HCT116 (cell line): ENCODE data around the gene DNALI1. TPM values are rescaled to one million over a fixed set of nuclear protein-coding genes. Genes with fewer than 3 reads are reported as not detected.

ENCODE experiments used
- ATAC-seq: fragments of 200-7000 bp; cut with Tn5 transposase; 2 replicates; pipeline ENCODE4 v1.9.1; 2020; ENCODE audit warnings: mild to moderate bottlenecking, moderate library complexity
- BruUV-seq: library from RNA; stranded (reverse); fragments of 400-500 nt; replicated peaks from 2 replicates; lab custom pipeline; 2021; lab: Mats Ljungman, UMichigan
- CTCF ChIA-PET: fragments of 300-600 bp; sonication (Branson Sonifier 250); formaldehyde crosslinking; loops from one replicate; lab custom pipeline; 2021; ENCODE audit warnings: antibody characterized with exemption; lab: Charles Lee
- POLR2A ChIA-PET: fragments of 300-600, 350-600 bp; sonication (Branson Sonifier 250); formaldehyde crosslinking; loops from one replicate; lab custom pipeline; 2021; ENCODE audit warnings: antibody characterized with exemption; lab: Charles Lee
- RAD21 ChIA-PET, 2 experiments: fragments of 300-600 bp; sonication (Branson Sonifier 250); formaldehyde crosslinking; loops; one replicate each; lab custom pipeline; 2023; ENCODE audit warnings: low total read pairs in 2 of 2; ENCODE audit not compliant: uncharacterized antibody in 2 of 2, unreplicated experiment in 2 of 2, low non-redundant PET in 1 of 2; lab: Charles Lee
- DNase-seq: peaks from one replicate; pipeline ENCODE4 v3.0.0-alpha.2; 2010; ENCODE audit warnings: low read depth, low spot score
- H2AFZ ChIP-seq: fragments of 200-600 bp; shearing (Covaris generic), sonication (generic); 2 replicates; pipeline ENCODE4 v1.6.1; 2017; ENCODE audit warnings: low read depth, mixed run types, mixed read lengths, antibody characterized with exemption, low read length; ENCODE audit not compliant: poor library complexity, severe bottlenecking
- H3K27ac ChIP-seq: 2 replicates; pipeline ENCODE4 v1.5.1; 2012; ENCODE audit warnings: low read depth, low read length
- H3K27me3 ChIP-seq: fragments of 200-600 bp; sonication (generic); 2 replicates; pipeline ENCODE4 v1.6.1; 2016; ENCODE audit warnings: mixed run types, low read length, mixed read lengths; ENCODE audit not compliant: insufficient read depth
- H3K36me3 ChIP-seq, 2 experiments: fragments of 200-500 bp in 1 of 2; fragments of 200-600 bp in 1 of 2; sonication (Bioruptor generic) in 1 of 2; sonication (generic) in 1 of 2; 2 replicates each; pipeline versions ENCODE4 v1.5.1 to v1.6.1; 2014 to 2016; ENCODE audit warnings: low read length in 2 of 2, inconsistent platforms in 1 of 2, mixed read lengths in 1 of 2, mixed run types in 1 of 2; ENCODE audit not compliant: insufficient read depth in 2 of 2, control insufficient read depth in 1 of 2
- H3K4me1 ChIP-seq, 2 experiments: fragments of 200-600 bp in 1 of 2; sonication (generic) in 1 of 2; 2 replicates each; pipeline versions ENCODE4 v1.5.1 to v1.6.1; 2012 to 2017; ENCODE audit warnings: low read length in 2 of 2, inconsistent platforms in 1 of 2, mild to moderate bottlenecking in 1 of 2, mixed read lengths in 1 of 2, mixed run types in 1 of 2, moderate library complexity in 1 of 2; ENCODE audit not compliant: insufficient read depth in 2 of 2, control insufficient read depth in 1 of 2
- H3K4me2 ChIP-seq: fragments of 200-600 bp; sonication (generic); 2 replicates; pipeline ENCODE4 v1.6.1; 2017; ENCODE audit warnings: mixed run types, low read length, mixed read lengths
- H3K4me3 ChIP-seq, 2 experiments: fragments of 200-600 bp in 1 of 2; sonication (generic) in 1 of 2; replicated peaks in 1 of 2; 2 replicates each; pipeline ENCODE4 v1.5.1; 2011 to 2016; ENCODE audit warnings: low read length in 2 of 2, control low read depth in 1 of 2, low read depth in 1 of 2, mild to moderate bottlenecking in 1 of 2, mixed read lengths in 1 of 2, mixed run types in 1 of 2
- H3K79me2 ChIP-seq: fragments of 200-600 bp; sonication (generic); 2 replicates; pipeline ENCODE4 v1.6.1; 2017; ENCODE audit warnings: mild to moderate bottlenecking, mixed run types, low read length, moderate library complexity, mixed read lengths; ENCODE audit not compliant: insufficient read depth
- H3K9ac ChIP-seq: fragments of 200-600 bp; sonication (generic); 2 replicates; pipeline ENCODE4 v1.6.1; 2016; ENCODE audit warnings: low read length, mixed read lengths
- H3K9me2 ChIP-seq: fragments of 200-600 bp; sonication (generic), shearing (Covaris generic); 2 replicates; pipeline ENCODE4 v1.6.1; 2017; ENCODE audit warnings: mixed run types, mild to moderate bottlenecking, moderate library complexity; ENCODE audit not compliant: insufficient read depth
- H3K9me3 ChIP-seq, 2 experiments: fragments of 200-500 bp in 1 of 2; fragments of 200-600 bp in 1 of 2; sonication (Bioruptor generic) in 1 of 2; sonication (generic) in 1 of 2; 2 replicates each; pipeline ENCODE4 v1.6.1; 2014 to 2017; ENCODE audit warnings: low read length in 2 of 2, mixed read lengths in 2 of 2, inconsistent platforms in 1 of 2, low read depth in 1 of 2, mild to moderate bottlenecking in 1 of 2, mixed run types in 1 of 2, moderate library complexity in 1 of 2; ENCODE audit not compliant: control insufficient read depth in 1 of 2, insufficient read depth in 1 of 2
- H4K20me1 ChIP-seq: fragments of 200-600 bp; sonication (generic), shearing (Covaris generic); 2 replicates; pipeline ENCODE4 v1.6.1; 2017; ENCODE audit warnings: mixed run types, mild to moderate bottlenecking, moderate library complexity; ENCODE audit not compliant: insufficient read depth
- CBX3 ChIP-seq: IDR thresholded peaks from 2 replicates; pipeline ENCODE4 v1.6.1; 2012; ENCODE audit warnings: low read depth
- ELF1 ChIP-seq: IDR thresholded peaks from 2 replicates; pipeline ENCODE4 v1.6.1; 2012; ENCODE audit warnings: low read depth, borderline replicate concordance
- FOSL1 ChIP-seq: IDR thresholded peaks from 2 replicates; pipeline ENCODE4 v1.6.1; 2012; ENCODE audit warnings: low read depth
- POLR2AphosphoS5 ChIP-seq: IDR thresholded peaks from 2 replicates; pipeline ENCODE4 v1.6.1; 2011; ENCODE audit warnings: mild to moderate bottlenecking, low read depth, low read length, moderate library complexity
- RAD21 ChIP-seq: IDR thresholded peaks from 2 replicates; pipeline ENCODE4 v1.6.1; 2012; ENCODE audit warnings: low read depth, mild to moderate bottlenecking
- SIN3A ChIP-seq: IDR thresholded peaks from 2 replicates; pipeline ENCODE4 v1.6.1; 2012; ENCODE audit warnings: low read depth
- ZFX ChIP-seq: fragments of 450-650 bp; IDR thresholded peaks from 2 replicates; pipeline ENCODE4 v1.6.1; 2017
- ZNF274 ChIP-seq: fragments of 200-500 bp; sonication (Bioruptor generic); IDR thresholded peaks from 2 replicates; pipeline ENCODE4 v1.6.1; 2014; ENCODE audit warnings: mild to moderate bottlenecking, low read depth, low read length, inconsistent platforms
- intact Hi-C: fragments of 100-400 bp; cut with micrococcal nuclease; formaldehyde crosslinking; loops from 2 replicates; pipeline ENCODE4 v1.10.0; 2022
- total RNA-seq: library from RNA; stranded (reverse); gene quantifications from one replicate; pipeline ENCODE4 v1.2.1, GENCODE V29; 2021; ENCODE audit not compliant: unreplicated experiment
- TF ChIP-seq, protein P1 (sequence below): IDR thresholded peaks from 2 replicates; pipeline ENCODE4 v1.6.1; 2011; ENCODE audit warnings: mild to moderate bottlenecking, low read length, moderate library complexity; ENCODE audit not compliant: insufficient replicate concordance; ENCODE audit errors: extremely low read depth
- TF ChIP-seq, protein P2 (sequence below): IDR thresholded peaks from 2 replicates; pipeline ENCODE4 v1.6.1; 2012

DNALI1 gene
- total RNA-seq, 1 experiment from 2014 or later, result 0.64 TPM

DNA sequence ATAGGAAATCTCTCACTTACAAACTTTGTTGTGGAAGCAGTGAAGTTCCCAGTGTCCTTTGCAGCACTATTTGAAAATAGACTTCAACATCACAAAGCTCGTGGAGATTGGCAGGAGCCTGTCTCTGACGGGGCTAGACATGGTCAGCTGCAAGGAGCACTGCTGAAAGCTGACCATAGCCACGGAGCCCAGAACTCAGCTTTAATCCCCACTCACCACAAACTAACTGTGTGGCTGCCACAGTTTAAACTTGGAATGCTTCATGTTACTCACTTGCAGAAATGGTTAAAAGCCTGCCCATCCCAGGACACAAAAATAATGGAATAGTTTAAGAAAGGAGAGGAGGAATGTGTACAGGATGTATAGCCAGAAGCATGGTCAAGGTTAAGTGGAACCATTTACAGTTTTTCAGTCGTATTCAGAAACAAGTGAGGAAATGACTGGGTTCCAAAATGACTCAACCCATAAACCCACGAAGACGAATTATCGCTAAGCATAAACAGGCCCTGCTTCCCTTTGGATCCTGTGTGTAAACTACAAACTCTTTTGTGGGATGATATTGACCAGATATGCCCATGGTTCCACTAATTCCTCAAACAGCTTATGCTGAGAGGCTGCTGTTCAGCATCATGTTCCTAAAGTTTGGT, 18.2 kb downstream of the DNALI1 start:
- H3K27ac ChIP-seq, result no peak overlapping the region
- intact Hi-C loops, result no loop called here
- ChIA-PET POLR2A (no interaction called here), RAD21 (interaction anchor here in 1 of 2 experiments (0.6 kb wide), 1 partner anchor 129 kb away, joined by 5 read pairs; no protein-coding TSS in a partner anchor), CTCF (no interaction called here)
- H3K4me1 ChIP-seq, result peaks cover 0 to 19% of the 10 kb centered on the region in 2 experiments; a peak in 3 of 4 replicates
- H3K79me2 ChIP-seq, result peaks cover 24% of the 10 kb centered on the region
- no peak overlapping the region for H2AFZ ChIP-seq
- no peak for ATAC-seq
- no peak for DNase-seq
- BruUV-seq, result no TSS peak
- H3K27me3 ChIP-seq, result no peaks in the 10 kb centered on the region
- H3K9me2 ChIP-seq, result no peaks in the 10 kb centered on the region
- H3K9ac ChIP-seq, result no peak overlapping the region
- no peak overlapping the region for H3K4me3 ChIP-seq
- peaks cover 69 to 70% of the 10 kb centered on the region in 2 experiments for H3K36me3 ChIP-seq
- H3K9me3 ChIP-seq, result no peaks in the 10 kb centered on the region
- H4K20me1 ChIP-seq, result no peaks in the 10 kb centered on the region
- no peak for TF ChIP-seq SIN3A
- no peak for TF ChIP-seq ZNF274
- TF ChIP-seq RAD21, result no peak
- TF ChIP-seq, protein P1, sequence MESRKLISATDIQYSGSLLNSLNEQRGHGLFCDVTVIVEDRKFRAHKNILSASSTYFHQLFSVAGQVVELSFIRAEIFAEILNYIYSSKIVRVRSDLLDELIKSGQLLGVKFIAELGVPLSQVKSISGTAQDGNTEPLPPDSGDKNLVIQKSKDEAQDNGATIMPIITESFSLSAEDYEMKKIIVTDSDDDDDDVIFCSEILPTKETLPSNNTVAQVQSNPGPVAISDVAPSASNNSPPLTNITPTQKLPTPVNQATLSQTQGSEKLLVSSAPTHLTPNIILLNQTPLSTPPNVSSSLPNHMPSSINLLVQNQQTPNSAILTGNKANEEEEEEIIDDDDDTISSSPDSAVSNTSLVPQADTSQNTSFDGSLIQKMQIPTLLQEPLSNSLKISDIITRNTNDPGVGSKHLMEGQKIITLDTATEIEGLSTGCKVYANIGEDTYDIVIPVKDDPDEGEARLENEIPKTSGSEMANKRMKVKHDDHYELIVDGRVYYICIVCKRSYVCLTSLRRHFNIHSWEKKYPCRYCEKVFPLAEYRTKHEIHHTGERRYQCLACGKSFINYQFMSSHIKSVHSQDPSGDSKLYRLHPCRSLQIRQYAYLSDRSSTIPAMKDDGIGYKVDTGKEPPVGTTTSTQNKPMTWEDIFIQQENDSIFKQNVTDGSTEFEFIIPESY, result no peak
- TF ChIP-seq CBX3, result no peak
- no peak for TF ChIP-seq ZFX
- TF ChIP-seq, protein P2, sequence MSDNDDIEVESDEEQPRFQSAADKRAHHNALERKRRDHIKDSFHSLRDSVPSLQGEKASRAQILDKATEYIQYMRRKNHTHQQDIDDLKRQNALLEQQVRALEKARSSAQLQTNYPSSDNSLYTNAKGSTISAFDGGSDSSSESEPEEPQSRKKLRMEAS, result no peak
- no peak for TF ChIP-seq FOSL1
- TF ChIP-seq ELF1, result no peak
- no peak for TF ChIP-seq POLR2AphosphoS5
- no peak overlapping the region for H3K4me2 ChIP-seq
